Measurements from ENCODE around the gene LAMA3.

Gene LAMA3

DNA sequence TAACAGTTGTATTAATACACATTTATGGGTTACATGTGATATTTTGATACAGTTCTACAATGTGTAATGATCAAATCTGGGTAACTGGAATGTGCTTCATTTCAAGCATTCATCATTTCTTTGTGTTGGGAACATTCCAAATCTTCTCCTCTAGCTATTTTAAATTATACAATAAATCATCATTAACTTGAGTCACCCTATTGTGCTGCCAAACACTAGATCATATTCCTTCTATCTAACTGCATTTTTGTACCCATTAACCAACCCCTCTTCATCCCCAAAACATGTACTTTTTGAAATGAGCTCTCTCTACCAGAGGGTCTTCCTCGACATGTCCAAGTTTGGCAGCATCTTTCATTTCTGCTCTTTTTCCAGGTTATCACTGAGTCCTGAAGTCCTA lies 244.2 kb downstream of the LAMA3 start:
- WGBS, 2 donors (ENCODE audit: extremely low coverage in 2 of 2, insufficient read length in 2 of 2, insufficient replicate concordance in 1 of 2), result no CpG with 5 or more reads among the region's 1 CpG
- no peak overlapping the region for H4K8ac ChIP-seq (ENCODE audit: low read depth, low read length)

DNA sequence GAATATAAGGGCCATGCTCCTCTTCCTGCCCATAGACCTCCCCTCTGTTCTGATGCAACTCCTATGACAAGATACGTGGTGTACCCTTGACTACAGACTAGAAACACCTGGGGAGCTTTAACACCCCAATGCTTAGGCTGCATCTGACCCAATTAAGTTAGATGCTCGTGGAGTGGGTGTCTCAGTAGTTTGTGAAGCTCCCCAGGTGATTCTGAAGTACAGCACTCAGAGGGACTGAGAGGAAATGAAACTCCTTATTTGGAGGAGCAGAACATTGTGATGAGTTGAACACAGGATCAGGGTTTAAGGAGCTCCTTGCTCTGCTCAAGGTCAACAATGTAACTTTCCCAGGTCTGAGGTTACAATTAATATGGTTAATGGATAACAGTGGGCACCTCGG lies 245.0 kb downstream of the LAMA3 start:
- no peak overlapping the region for H2AFZ ChIP-seq (ENCODE audit: low read length)
- no peaks in the 10 kb centered on the region for H3K9me3 ChIP-seq (replicated peaks in 1 of 2; ENCODE audit: control insufficient read depth in 2 of 2, insufficient read depth in 1 of 2, low read depth in 1 of 2, low read length in 2 of 2)
- no peak overlapping the region for H2BK15ac ChIP-seq (ENCODE audit: low read length)
- H3K27ac ChIP-seq (replicated peaks; ENCODE audit: low read length), result no peak overlapping the region
- no peak overlapping the region for H3K4ac ChIP-seq (ENCODE audit: low read length)
- no peak for DNase-seq (ENCODE audit: low spot score)
- peaks cover 0 to 7% (median 0%) of the 10 kb centered on the region in 3 experiments for H3K27me3 ChIP-seq (ENCODE audit: control insufficient read depth in 3 of 3, insufficient read depth in 3 of 3, low read depth in 1 of 3, low read length in 3 of 3)
- H3K36me3 ChIP-seq (replicated peaks in 1 of 2; ENCODE audit: control insufficient read depth in 2 of 2, insufficient read depth in 2 of 2, low read length in 2 of 2), result no peaks in the 10 kb centered on the region
- H4K91ac ChIP-seq (ENCODE audit: low read depth, low read length, poor library complexity), result no peak overlapping the region
- H3K4me3 ChIP-seq (ENCODE audit: low read length in 2 of 2), result no peak overlapping the region
- H3K4me2 ChIP-seq (ENCODE audit: insufficient read depth, low read length, poor library complexity, severe bottlenecking), result no peak overlapping the region
- H2BK120ac ChIP-seq (ENCODE audit: low read depth, low read length), result no peak overlapping the region
- H3K79me1 ChIP-seq (ENCODE audit: low read depth, low read length), result no peaks in the 10 kb centered on the region
- H2AK5ac ChIP-seq (ENCODE audit: low read depth, low read length), result no peak overlapping the region
- no peak overlapping the region for H3K23ac ChIP-seq (ENCODE audit: low read depth, low read length, poor library complexity)
- H3K9ac ChIP-seq (ENCODE audit: low read depth, low read length, poor library complexity), result no peak overlapping the region
- H4K8ac ChIP-seq (ENCODE audit: low read depth, low read length), result no peak overlapping the region
- no peak overlapping the region for H2BK12ac ChIP-seq (ENCODE audit: low read length)
- H3K4me1 ChIP-seq (ENCODE audit: control insufficient read depth in 2 of 2, insufficient read depth in 1 of 2, low read depth in 1 of 2, low read length in 2 of 2), result no peaks in the 10 kb centered on the region
- H3K14ac ChIP-seq (ENCODE audit: low read length), result no peak overlapping the region
- WGBS, 2 donors (ENCODE audit: extremely low coverage in 2 of 2, insufficient read length in 2 of 2, insufficient replicate concordance in 1 of 2), result no CpG with 5 or more reads among the region's 3 CpGs
- H3K18ac ChIP-seq (ENCODE audit: low read length), result no peak overlapping the region
- no peak overlapping the region for H2BK5ac ChIP-seq (ENCODE audit: low read length)

More for the DNA sequence above, 244.2 kb downstream of the LAMA3 start:
- no peak overlapping the region for H4K91ac ChIP-seq (ENCODE audit: low read depth, low read length, poor library complexity)
- no peak overlapping the region for H3K14ac ChIP-seq (ENCODE audit: low read length)
- no peaks in the 10 kb centered on the region for H3K79me1 ChIP-seq (ENCODE audit: low read depth, low read length)
- H3K27me3 ChIP-seq (ENCODE audit: control insufficient read depth in 3 of 3, insufficient read depth in 3 of 3, low read depth in 1 of 3, low read length in 3 of 3), result peaks cover 0 to 7% (median 0%) of the 10 kb centered on the region in 3 experiments
- no peak overlapping the region for H2BK5ac ChIP-seq (ENCODE audit: low read length)
- no peak overlapping the region for H3K27ac ChIP-seq (replicated peaks; ENCODE audit: low read length)
- H3K4me2 ChIP-seq (ENCODE audit: insufficient read depth, low read length, poor library complexity, severe bottlenecking), result no peak overlapping the region
- no peak overlapping the region for H2BK12ac ChIP-seq (ENCODE audit: low read length)
- H3K4ac ChIP-seq (ENCODE audit: low read length), result no peak overlapping the region
- no peak for DNase-seq (ENCODE audit: low spot score)
- H2AFZ ChIP-seq (ENCODE audit: low read length), result no peak overlapping the region
- no peaks in the 10 kb centered on the region for H3K4me1 ChIP-seq (ENCODE audit: control insufficient read depth in 2 of 2, insufficient read depth in 1 of 2, low read depth in 1 of 2, low read length in 2 of 2)
- H2AK5ac ChIP-seq (ENCODE audit: low read depth, low read length), result no peak overlapping the region
- H3K9ac ChIP-seq (ENCODE audit: low read depth, low read length, poor library complexity), result no peak overlapping the region
- H2BK120ac ChIP-seq (ENCODE audit: low read depth, low read length), result no peak overlapping the region
- no peaks in the 10 kb centered on the region for H3K36me3 ChIP-seq (replicated peaks in 1 of 2; ENCODE audit: control insufficient read depth in 2 of 2, insufficient read depth in 2 of 2, low read length in 2 of 2)
- H3K18ac ChIP-seq (ENCODE audit: low read length), result no peak overlapping the region
- H2BK15ac ChIP-seq (ENCODE audit: low read length), result no peak overlapping the region
- no peak overlapping the region for H3K23ac ChIP-seq (ENCODE audit: low read depth, low read length, poor library complexity)
- H3K9me3 ChIP-seq (replicated peaks in 1 of 2; ENCODE audit: control insufficient read depth in 2 of 2, insufficient read depth in 1 of 2, low read depth in 1 of 2, low read length in 2 of 2), result no peaks in the 10 kb centered on the region
- no peak overlapping the region for H3K4me3 ChIP-seq (ENCODE audit: low read length in 2 of 2)

DNA sequence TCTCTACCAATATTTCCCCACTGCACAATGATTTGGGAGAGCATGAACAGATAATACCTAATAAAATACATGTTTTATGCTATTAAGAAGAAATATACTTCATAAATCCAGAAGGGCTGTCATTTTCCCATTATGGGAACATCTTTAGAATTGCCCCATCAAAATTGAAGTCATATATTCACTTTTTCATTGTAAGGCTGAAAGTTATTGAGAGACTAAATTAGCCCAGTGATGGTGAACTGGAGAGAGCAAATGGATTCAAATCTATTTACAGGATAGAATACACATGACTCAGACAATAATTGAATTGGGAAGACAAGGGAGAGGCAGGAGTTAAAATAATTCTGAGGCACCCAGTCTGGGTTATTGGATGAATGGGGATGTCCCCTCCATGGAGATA lies 245.6 kb downstream of the LAMA3 start:
- no peak overlapping the region for H3K14ac ChIP-seq (ENCODE audit: low read length)
- H2AFZ ChIP-seq (ENCODE audit: low read length), result no peak overlapping the region
- no peak overlapping the region for H3K9ac ChIP-seq (ENCODE audit: low read depth, low read length, poor library complexity)
- no peak overlapping the region for H3K4me2 ChIP-seq (ENCODE audit: insufficient read depth, low read length, poor library complexity, severe bottlenecking)
- H4K91ac ChIP-seq (ENCODE audit: low read depth, low read length, poor library complexity), result no peak overlapping the region
- H2BK15ac ChIP-seq (ENCODE audit: low read length), result no peak overlapping the region
- H3K79me1 ChIP-seq (ENCODE audit: low read depth, low read length), result no peaks in the 10 kb centered on the region
- no peak overlapping the region for H2AK5ac ChIP-seq (ENCODE audit: low read depth, low read length)
- H2BK5ac ChIP-seq (ENCODE audit: low read length), result no peak overlapping the region
- no peak overlapping the region for H4K8ac ChIP-seq (ENCODE audit: low read depth, low read length)
- no peaks in the 10 kb centered on the region for H3K36me3 ChIP-seq (replicated peaks in 1 of 2; ENCODE audit: control insufficient read depth in 2 of 2, insufficient read depth in 2 of 2, low read length in 2 of 2)
- H3K4ac ChIP-seq (ENCODE audit: low read length), result no peak overlapping the region
- no peaks in the 10 kb centered on the region for H3K9me3 ChIP-seq (replicated peaks in 1 of 2; ENCODE audit: control insufficient read depth in 2 of 2, insufficient read depth in 1 of 2, low read depth in 1 of 2, low read length in 2 of 2)
- no peak overlapping the region for H2BK12ac ChIP-seq (ENCODE audit: low read length)
- no peak overlapping the region for H3K18ac ChIP-seq (ENCODE audit: low read length)
- no peak overlapping the region for H3K4me3 ChIP-seq (ENCODE audit: low read length in 2 of 2)
- H3K4me1 ChIP-seq (ENCODE audit: control insufficient read depth in 2 of 2, insufficient read depth in 1 of 2, low read depth in 1 of 2, low read length in 2 of 2), result no peaks in the 10 kb centered on the region
- no peak for DNase-seq (ENCODE audit: low spot score)
- H2BK120ac ChIP-seq (ENCODE audit: low read depth, low read length), result no peak overlapping the region
- no peak overlapping the region for H3K27ac ChIP-seq (replicated peaks; ENCODE audit: low read length)
- peaks cover 0 to 7% (median 0%) of the 10 kb centered on the region in 3 experiments for H3K27me3 ChIP-seq (ENCODE audit: control insufficient read depth in 3 of 3, insufficient read depth in 3 of 3, low read depth in 1 of 3, low read length in 3 of 3)
- H3K23ac ChIP-seq (ENCODE audit: low read depth, low read length, poor library complexity), result no peak overlapping the region

GRCh38 chr18:23935804-23936203 lies 246.6 kb downstream of the LAMA3 start:
- no peak overlapping the region for H3K14ac ChIP-seq (ENCODE audit: low read length)
- H2AFZ ChIP-seq (ENCODE audit: low read length), result no peak overlapping the region
- H4K8ac ChIP-seq (ENCODE audit: low read depth, low read length), result no peak overlapping the region
- H3K36me3 ChIP-seq (replicated peaks in 1 of 2; ENCODE audit: control insufficient read depth in 2 of 2, insufficient read depth in 2 of 2, low read length in 2 of 2), result no peaks in the 10 kb centered on the region
- no peak overlapping the region for H3K27ac ChIP-seq (replicated peaks; ENCODE audit: low read length)
- H3K9me3 ChIP-seq (replicated peaks in 1 of 2; ENCODE audit: control insufficient read depth in 2 of 2, insufficient read depth in 1 of 2, low read depth in 1 of 2, low read length in 2 of 2), result no peaks in the 10 kb centered on the region
- no peak overlapping the region for H2BK12ac ChIP-seq (ENCODE audit: low read length)
- no peaks in the 10 kb centered on the region for H3K4me1 ChIP-seq (ENCODE audit: control insufficient read depth in 2 of 2, insufficient read depth in 1 of 2, low read depth in 1 of 2, low read length in 2 of 2)
- no peak overlapping the region for H2AK5ac ChIP-seq (ENCODE audit: low read depth, low read length)
- H2BK15ac ChIP-seq (ENCODE audit: low read length), result no peak overlapping the region
- H3K9ac ChIP-seq (ENCODE audit: low read depth, low read length, poor library complexity), result no peak overlapping the region
- H3K4me2 ChIP-seq (ENCODE audit: insufficient read depth, low read length, poor library complexity, severe bottlenecking), result no peak overlapping the region
- no peak for DNase-seq (ENCODE audit: low spot score)
- no peak overlapping the region for H2BK120ac ChIP-seq (ENCODE audit: low read depth, low read length)
- H3K23ac ChIP-seq (ENCODE audit: low read depth, low read length, poor library complexity), result no peak overlapping the region
- H3K4me3 ChIP-seq (ENCODE audit: low read length in 2 of 2), result peak overlapping the region in 1 of 2 donors; percentile 13
- H4K91ac ChIP-seq (ENCODE audit: low read depth, low read length, poor library complexity), result no peak overlapping the region
- no peak overlapping the region for H2BK5ac ChIP-seq (ENCODE audit: low read length)
- H3K18ac ChIP-seq (ENCODE audit: low read length), result no peak overlapping the region
- no peak overlapping the region for H3K4ac ChIP-seq (ENCODE audit: low read length)
- H3K79me1 ChIP-seq (ENCODE audit: low read depth, low read length), result no peaks in the 10 kb centered on the region
- no CpG with 5 or more reads among the region's 2 CpGs for WGBS, 2 donors (ENCODE audit: extremely low coverage in 2 of 2, insufficient read length in 2 of 2, insufficient replicate concordance in 1 of 2)
- H3K27me3 ChIP-seq (ENCODE audit: control insufficient read depth in 3 of 3, insufficient read depth in 3 of 3, low read depth in 1 of 3, low read length in 3 of 3), result peaks cover 0 to 7% (median 0%) of the 10 kb centered on the region in 3 experiments

Data from neuronal stem cell (in vitro differentiated cells).